Effector memory CD8-positive, alpha-beta T cell (primary cell): ENCODE data around the gene FMOD.
A peak's percentile ranks its signal among the peaks of the same experiment; 100 is the strongest.

Experiments
- ATAC-seq: fragments of 150-1000 bp; cut with Tn5 transposase; replicated peaks from 2 replicates; pipeline ENCODE4 v1.10.0; 2021; ENCODE audit warnings: mild to moderate bottlenecking, moderate library complexity
- DNase-seq, 3 experiments: peaks; one replicate each; pipeline ENCODE4 v3.0.0; 2021
- H3K27ac Mint-ChIP-seq, 2 donors: one replicate each; pipeline ENCODE4 v1.8.0; 2022; ENCODE audit warnings: mild to moderate bottlenecking in 2 of 2, mixed read lengths in 2 of 2, moderate library complexity in 2 of 2
- H3K27me3 Mint-ChIP-seq, 2 donors: one replicate each; pipeline ENCODE4 v1.8.0; 2022; ENCODE audit warnings: mixed read lengths in 2 of 2
- H3K36me3 Mint-ChIP-seq: one replicate; pipeline ENCODE4 v1.8.0; 2022; ENCODE audit warnings: mild to moderate bottlenecking, moderate library complexity, mixed read lengths; ENCODE audit not compliant: insufficient read depth
- H3K4me1 Mint-ChIP-seq, 2 donors: one replicate each; pipeline ENCODE4 v1.8.0; 2022; ENCODE audit warnings: low read depth in 2 of 2, mixed read lengths in 2 of 2
- H3K4me3 Mint-ChIP-seq, 2 donors: one replicate each; pipeline ENCODE4 v1.8.0; 2022; ENCODE audit warnings: mild to moderate bottlenecking in 2 of 2, mixed read lengths in 2 of 2, moderate library complexity in 2 of 2
- H3K9me3 Mint-ChIP-seq, 2 donors: one replicate each; pipeline ENCODE4 v1.8.0; 2022; ENCODE audit warnings: mixed read lengths in 2 of 2

FMOD gene

DNA sequence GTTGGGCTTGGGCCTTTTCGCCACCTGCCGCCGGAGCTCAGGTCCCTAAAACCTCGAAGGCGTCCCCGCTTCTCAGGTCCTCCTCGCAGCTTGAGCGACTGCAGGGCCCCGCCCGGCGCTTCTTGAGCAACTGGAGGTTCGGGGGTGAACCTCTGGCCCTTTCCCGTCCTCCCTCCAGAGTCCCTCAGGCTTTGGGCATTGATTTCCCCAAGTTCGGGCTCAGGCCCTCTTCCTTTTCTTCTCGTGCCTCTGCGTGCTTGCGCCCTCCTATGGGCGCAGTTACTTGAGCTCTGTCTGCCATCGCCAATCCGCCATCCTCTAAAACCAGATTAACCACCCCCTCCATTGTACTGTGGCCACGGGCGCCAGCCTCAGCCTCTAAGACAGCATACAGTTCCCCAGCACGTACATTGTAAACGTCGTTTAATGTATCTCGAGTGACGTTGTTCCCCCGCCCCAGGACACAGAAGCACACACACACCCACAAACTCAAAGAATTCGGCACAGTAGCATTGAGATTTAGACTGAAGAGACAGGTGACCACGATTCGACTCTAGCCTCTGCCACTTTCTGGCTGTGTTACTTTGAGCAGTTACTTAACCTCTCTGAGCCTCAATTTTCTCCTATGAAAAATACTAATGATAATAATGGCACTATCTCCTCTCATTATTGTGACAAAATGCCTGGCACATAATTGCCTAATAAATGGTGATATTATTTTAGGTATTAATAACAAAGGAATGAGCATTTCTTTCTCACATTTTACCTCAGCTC, 23.1 kb downstream of the FMOD start:
- Mint-ChIP-seq H3K36me3 (peaks cover 15% of the 10 kb centered on the region), H3K27me3 (no peaks in the 10 kb centered on the region), H3K4me3 (peak overlapping the region; percentile 74 to 82), H3K9me3 (no peaks in the 10 kb centered on the region), H3K27ac (peak overlapping the region; percentile 96 to 97), H3K4me1 (peaks cover 39 to 46% of the 10 kb centered on the region in 2 donors)
- ATAC-seq: peak; percentile 75
- peak; percentile 79 to 87 (median 80) for DNase-seq

DNA sequence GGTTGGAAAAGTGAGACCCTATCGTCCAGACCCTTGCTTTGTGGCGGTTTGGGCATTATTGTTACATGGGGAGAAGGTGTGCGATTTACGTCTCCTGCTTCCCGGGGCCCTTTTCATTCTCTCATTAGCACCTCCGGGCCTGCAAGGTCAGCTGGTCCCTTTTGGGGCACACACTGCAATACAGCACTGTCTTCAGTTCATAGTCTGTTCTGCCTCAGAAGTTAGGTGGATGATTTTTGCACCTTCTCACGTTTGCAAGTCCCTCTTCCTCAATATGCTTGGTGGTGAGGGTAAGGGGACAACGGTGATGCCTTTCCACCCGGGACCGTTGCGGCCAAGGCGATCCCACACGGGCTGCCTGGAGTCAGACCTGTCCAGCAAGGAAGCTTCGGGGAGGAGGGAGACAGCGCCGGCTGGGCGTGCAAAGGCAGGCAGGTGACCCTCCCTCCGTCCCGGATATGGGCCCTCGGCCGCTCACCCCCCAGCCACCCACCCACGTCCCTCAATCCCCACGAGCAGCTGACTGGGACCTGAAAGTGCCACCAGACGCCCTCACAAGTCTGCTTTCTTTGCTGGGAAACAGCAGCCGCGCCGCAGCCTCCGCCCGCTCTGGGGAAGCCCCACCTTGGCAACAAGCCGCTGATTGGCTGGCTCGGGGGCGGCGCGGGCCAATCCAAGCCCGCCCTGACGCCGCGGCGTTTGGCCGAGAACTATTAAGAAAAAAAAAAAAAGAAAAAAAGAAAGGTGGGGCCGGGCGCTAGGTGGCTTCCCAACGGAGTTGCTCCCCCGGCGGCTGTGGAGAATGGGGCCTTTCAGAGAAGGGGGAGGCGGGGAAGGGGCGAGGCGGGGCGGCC, 23.9 kb downstream of the FMOD start:
- peak; percentile 74 for ATAC-seq
- Mint-ChIP-seq H3K9me3 (no peaks in the 10 kb centered on the region), H3K36me3 (peaks cover 15% of the 10 kb centered on the region), H3K27ac (peak overlapping the region; percentile 96 to 97), H3K27me3 (no peaks in the 10 kb centered on the region), H3K4me1 (peaks cover 48 to 54% of the 10 kb centered on the region in 2 donors), H3K4me3 (peak overlapping the region; percentile 74 to 82)
- DNase-seq: peak; percentile 92 to 94 (median 92)

DNA sequence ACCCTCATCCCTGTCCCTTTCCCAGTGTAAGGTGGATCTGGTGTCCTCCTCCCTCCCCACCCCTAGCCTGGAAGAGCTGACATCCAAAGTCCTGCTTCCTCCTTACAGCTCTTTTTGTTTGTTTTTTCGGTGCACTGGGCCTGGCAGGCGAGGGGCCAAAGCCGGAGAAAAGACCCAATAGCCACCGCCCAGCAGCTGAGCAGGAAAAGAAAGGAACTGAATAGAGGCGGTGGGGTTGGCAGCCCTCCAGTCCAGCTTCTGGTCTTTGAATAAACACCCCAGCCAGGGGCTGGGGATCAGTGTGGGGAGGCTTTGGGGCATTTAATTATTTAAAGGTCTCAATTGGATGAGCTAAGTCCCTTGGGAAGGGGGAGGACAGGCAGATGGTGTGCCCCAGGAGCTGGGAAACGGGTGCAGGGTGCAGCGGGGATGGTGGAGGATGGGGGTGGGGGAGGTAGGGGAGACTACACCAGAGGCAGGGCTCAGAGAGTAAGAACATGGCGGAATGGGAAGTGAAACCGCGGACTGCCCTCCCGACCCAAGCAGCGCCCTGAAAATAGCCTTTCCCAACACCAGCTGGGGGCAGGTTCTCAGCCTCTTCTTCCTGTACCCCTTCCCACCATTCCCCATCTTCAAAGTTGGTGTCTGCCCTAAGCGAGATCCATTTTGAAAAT, 25.4 kb downstream of the FMOD start:
- Mint-ChIP-seq H3K4me3 (peak overlapping the region; percentile 79 to 82), H3K27ac (peak overlapping the region; percentile 96 to 97), H3K27me3 (no peaks in the 10 kb centered on the region), H3K9me3 (no peaks in the 10 kb centered on the region), H3K4me1 (peaks cover 63 to 69% of the 10 kb centered on the region in 2 donors), H3K36me3 (peaks cover 22% of the 10 kb centered on the region)
- ATAC-seq (no peak), DNase-seq (no peak)

DNA sequence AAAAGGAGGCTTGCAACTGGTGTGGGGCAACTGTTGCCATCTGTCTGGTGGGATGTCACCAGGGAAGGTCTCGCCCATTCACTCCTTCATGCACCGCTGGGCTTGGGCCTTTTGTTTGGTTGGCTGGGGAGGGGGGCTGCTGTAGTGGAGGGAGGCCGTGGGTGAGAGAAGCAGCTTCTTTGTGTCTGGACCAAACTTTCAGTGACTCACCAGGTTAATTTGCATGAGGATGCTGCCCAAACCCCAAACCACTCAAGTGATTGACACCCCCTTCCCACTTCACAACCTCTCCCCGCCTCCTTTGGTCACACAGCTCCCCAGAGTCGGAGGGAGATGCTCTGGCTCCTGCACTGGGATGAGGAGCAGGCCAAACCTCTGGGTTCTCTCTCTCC, 25.9 kb downstream of the FMOD start:
- Mint-ChIP-seq H3K27ac (peak overlapping the region; percentile 96 to 97), H3K27me3 (no peaks in the 10 kb centered on the region), H3K4me1 (peaks cover 68 to 74% of the 10 kb centered on the region in 2 donors), H3K36me3 (peaks cover 22% of the 10 kb centered on the region), H3K4me3 (peak overlapping the region; percentile 79 to 82), H3K9me3 (no peaks in the 10 kb centered on the region)
- ATAC-seq (peak; percentile 10), DNase-seq (peak; percentile 53 to 57 (median 54))

DNA sequence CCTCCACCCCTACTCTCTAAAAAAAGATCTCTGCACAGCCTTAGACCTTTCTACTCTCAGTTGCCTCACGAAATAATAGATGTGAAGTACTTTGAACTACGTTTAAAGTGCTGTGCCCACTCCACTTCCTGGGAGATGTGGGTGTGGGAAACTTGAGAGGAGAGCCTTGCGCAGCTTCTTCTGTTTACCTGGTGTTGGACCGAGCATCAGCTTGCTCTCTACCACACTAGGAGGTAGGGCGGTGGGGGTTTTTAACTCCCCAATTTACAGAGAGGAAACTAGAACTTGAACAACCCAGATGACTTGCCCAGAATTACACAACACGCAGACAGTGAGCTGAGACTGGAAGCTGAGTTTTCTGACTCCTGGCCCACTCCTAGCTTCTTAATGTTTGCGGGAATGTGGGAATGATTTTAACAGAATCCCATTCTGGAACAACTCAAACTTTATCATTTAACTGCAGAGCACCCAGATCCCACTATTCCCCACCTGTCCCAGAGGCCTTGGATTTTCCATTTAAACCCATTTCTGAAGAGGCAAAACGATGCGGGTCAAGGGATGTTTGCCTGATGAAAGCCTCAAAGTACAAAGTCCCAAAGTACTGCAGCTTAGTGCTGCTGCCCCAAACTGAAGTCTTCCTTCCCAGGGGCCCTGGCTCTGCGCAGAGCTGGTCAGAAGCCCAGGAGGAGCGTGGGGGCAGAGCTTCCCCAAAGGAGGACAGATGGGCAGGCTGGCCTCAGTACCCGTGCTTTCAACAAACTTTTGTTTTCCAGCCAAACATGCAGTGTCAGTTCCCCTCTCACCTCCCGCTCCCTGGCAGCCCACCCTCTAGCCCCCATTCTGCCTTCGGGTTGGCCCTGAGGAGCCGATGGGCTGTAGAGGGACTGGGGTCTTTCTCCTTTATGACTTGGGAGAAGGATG, 26.6 kb downstream of the FMOD start:
- Mint-ChIP-seq H3K36me3 (peaks cover 22% of the 10 kb centered on the region), H3K4me1 (peaks cover 71 to 74% of the 10 kb centered on the region in 2 donors), H3K27ac (peak overlapping the region; percentile 96 to 97), H3K9me3 (no peaks in the 10 kb centered on the region), H3K27me3 (no peaks in the 10 kb centered on the region), H3K4me3 (peak overlapping the region; percentile 79 to 82)
- peak; percentile 6 for ATAC-seq
- peak in 1 of 3 experiments; percentile 24 for DNase-seq

DNA sequence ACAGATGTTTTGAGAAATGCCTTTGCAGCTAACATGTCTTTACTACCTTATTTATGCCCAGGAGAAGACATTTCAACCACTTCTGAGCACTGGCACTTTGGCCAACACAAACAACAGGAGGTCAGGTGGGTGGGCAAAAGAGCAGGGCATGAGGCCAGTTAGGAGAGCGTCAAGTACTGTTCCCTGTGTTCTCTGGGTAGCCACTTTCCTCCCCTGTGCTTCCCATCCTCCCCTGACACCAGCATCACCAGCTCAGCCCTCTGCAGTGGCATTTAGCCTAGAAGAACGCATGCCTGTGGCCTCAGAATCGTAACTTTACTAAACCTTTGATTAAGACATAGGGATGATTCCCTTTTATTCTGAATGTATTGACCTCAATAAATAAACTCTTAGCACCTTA, 27.3 kb downstream of the FMOD start:
- DNase-seq (no peak), ATAC-seq (no peak)
- Mint-ChIP-seq H3K36me3 (peaks cover 22% of the 10 kb centered on the region), H3K27me3 (no peaks in the 10 kb centered on the region), H3K4me1 (peaks cover 70 to 72% of the 10 kb centered on the region in 2 donors), H3K9me3 (no peaks in the 10 kb centered on the region), H3K27ac (peak overlapping the region; percentile 96 to 97), H3K4me3 (peak overlapping the region; percentile 79 to 82)

DNA sequence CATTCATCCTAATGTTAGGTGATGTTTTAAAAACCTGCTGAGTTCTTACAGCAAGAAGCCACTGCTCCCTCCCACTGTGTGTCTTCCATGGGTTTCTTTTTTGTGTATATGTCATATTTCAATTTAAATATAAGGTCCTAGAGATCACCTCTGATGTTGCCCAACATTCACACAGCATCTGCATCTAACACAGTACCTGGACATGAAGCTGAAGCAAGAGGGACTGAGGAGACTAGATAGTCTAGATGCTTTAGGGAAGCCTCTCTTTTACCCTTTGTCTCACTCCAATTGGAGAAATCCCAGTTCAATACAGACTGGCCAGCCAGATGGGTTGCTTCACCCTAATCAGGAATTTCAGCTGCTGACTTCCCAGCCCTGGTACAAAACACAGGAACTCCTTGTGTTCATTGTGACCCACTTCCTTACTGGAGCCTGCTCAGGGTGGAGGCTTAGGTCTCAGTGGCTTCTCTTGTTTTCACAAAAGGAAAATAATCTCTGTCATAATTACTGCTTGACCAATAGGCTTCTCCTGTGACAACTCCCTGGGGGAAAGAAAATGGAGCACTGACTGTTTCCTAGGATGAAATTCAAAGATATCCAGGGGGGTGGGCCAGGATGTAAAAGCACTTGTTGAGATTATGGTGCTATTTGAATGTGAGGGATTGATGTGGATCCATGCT, 28.3 kb downstream of the FMOD start:
- DNase-seq: no peak
- peak overlapping the region; percentile 96 to 97 for H3K27ac Mint-ChIP-seq
- no peak for ATAC-seq

DNA sequence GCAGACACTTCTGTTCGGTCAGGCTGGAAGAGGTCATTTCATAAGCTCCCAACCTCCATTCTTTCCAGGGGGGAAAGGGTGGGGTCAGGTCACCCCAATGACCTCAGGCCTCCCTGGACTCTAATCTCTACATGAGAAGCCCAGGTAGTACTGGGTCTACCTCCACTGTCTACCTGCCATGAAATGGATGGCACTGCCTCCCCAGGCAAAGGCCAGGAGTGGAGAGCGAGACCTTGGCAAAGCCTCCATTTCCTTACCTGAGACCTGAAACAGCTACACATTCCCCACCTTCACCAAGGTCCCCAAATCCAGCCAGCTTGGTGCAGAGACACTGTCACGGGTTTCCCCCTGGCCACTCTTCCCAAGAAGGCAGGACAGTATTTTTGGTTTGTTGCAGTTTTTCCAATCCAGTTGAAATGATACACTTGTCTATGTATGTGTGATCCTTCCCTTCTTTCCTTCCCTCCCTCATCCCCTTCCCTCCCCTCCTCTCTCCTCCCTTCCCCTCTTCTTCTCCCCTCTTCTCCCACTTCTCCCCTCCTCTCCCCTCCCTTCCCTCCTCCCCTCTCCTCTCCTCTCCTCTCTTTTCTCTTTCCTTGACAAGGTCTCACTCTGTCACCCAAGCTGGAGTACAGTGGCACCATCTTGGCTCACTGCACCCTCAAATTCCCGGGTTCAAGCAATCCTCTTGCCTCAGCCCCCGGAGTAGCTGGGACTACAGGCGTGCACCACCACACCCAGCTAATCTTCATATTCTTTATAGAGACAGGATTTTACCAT, 29.5 kb downstream of the FMOD start:
- peaks cover 68 to 73% of the 10 kb centered on the region in 2 donors for H3K4me1 Mint-ChIP-seq
- H3K36me3 Mint-ChIP-seq: peaks cover 11% of the 10 kb centered on the region
- no peak for ATAC-seq
- no peaks in the 10 kb centered on the region for H3K9me3 Mint-ChIP-seq
- H3K27me3 Mint-ChIP-seq: no peaks in the 10 kb centered on the region
- peak overlapping the region; percentile 79 to 82 for H3K4me3 Mint-ChIP-seq
- no peak for DNase-seq
- peak overlapping the region; percentile 96 to 97 for H3K27ac Mint-ChIP-seq

More for the DNA sequence above, 28.3 kb downstream of the FMOD start:
- Mint-ChIP-seq H3K4me3 (peak overlapping the region; percentile 79 to 82), H3K36me3 (peaks cover 18% of the 10 kb centered on the region), H3K4me1 (peaks cover 69 to 71% of the 10 kb centered on the region in 2 donors), H3K9me3 (no peaks in the 10 kb centered on the region), H3K27me3 (no peaks in the 10 kb centered on the region)

DNA sequence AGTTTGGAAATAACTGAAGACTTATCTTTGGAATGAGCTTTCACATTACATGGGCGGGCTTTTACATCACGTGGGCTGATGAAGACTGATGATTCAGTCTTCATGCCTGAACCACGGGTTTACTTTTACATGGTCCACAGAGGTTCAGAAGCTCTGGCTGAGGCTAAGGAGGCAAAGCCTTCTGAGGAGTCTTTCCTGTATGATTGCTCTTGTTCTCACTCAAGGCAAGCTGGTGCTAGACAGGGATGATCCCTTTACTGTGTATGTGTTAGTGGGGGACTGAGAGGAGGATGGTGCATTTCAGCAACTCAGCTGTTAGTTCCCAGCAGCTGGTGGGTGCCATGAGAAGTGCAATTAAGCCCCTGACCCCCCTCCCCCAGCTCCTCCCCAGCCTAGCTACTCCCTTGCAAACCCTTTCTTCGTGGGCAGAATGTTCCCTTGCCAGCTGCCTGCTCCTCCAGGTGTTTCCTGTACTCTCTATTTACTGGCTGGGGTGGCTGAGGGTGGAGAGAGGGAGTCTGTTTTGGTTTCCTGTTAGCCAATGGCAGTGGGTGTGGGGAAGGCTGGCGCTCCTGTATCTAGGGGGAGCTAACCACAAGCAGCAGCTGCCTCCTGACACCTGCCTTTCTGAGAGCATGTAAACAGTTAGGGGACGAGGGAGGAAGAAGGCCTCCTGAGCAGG, 30.2 kb downstream of the FMOD start:
- DNase-seq (peak; percentile 65 to 71 (median 66)), ATAC-seq (peak; percentile 77)
- H3K9me3 Mint-ChIP-seq: no peaks in the 10 kb centered on the region
- H3K36me3 Mint-ChIP-seq: peaks cover 11% of the 10 kb centered on the region
- H3K4me3 Mint-ChIP-seq: peak overlapping the region; percentile 79 to 82
- peaks cover 63 to 71% of the 10 kb centered on the region in 2 donors for H3K4me1 Mint-ChIP-seq
- H3K27me3 Mint-ChIP-seq: no peaks in the 10 kb centered on the region
- peak overlapping the region; percentile 96 to 97 for H3K27ac Mint-ChIP-seq

DNA sequence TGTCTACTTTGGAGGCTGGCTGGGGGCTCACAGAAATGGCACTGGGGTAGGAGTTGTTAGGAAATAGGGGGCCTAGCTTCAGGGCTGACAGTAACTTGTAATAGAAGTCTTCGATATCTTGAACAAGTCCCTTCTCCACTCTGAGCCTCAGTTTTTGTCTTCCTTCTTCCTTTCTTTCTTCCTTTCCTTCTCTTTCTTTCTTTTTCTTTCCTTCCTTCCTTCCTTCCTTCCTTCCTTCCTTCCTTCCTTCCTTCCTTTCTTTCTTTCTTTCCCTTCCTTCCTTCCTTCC, 32.7 kb downstream of the FMOD start:
- no peak for ATAC-seq
- H3K4me3 Mint-ChIP-seq: no peak overlapping the region
- peaks cover 14% of the 10 kb centered on the region for H3K36me3 Mint-ChIP-seq
- H3K4me1 Mint-ChIP-seq: peaks cover 41 to 49% of the 10 kb centered on the region in 2 donors
- no peaks in the 10 kb centered on the region for H3K9me3 Mint-ChIP-seq
- H3K27me3 Mint-ChIP-seq: no peaks in the 10 kb centered on the region
- DNase-seq: no peak
- peak overlapping the region; percentile 11 to 42 for H3K27ac Mint-ChIP-seq

DNA sequence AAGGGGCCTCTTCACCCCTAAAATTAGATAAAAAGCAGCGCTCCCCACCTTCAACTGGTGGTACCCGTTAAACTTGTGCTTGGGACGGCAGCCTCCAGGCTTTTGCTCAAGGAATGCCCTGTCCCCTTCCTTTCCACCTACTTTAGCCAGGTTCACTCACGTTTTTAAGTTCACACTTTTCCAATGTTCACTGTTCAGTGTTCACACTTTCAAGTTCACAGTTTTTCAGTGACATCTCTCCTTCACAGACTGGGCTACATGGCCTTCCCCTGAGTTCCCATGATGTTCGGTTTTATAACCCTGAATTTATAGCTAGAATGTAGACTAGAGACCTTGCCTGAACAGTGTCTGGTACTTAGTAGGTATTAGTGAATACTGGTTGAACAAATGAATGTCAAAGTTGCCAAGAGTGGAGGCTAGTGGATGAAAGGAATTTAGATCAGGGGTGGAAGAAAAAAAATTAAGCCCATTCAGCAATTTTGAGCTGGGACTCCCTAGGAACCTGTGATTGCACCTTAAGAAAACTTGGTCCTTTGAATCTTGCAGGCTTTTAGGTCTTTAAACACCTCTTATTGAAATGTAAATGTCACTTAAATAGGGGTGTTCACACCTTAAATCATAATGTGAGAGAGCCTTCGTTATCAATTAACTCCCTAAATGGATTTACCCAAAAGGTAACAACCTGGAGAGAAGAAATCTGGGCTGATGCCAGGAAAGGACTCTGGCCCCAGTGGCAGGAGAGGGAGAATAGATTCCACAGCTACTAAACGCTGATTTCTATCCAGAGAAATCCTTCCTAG, 33.3 kb downstream of the FMOD start:
- Mint-ChIP-seq H3K36me3 (peaks cover 14% of the 10 kb centered on the region), H3K27ac (no peak overlapping the region), H3K9me3 (no peaks in the 10 kb centered on the region), H3K4me3 (no peak overlapping the region), H3K4me1 (peaks cover 35 to 44% of the 10 kb centered on the region in 2 donors), H3K27me3 (no peaks in the 10 kb centered on the region)
- no peak for ATAC-seq
- DNase-seq: no peak
